K562 (cell line): ENCODE measurements around the gene PBX1. TPM values are rescaled to one million over a fixed set of nuclear protein-coding genes. Genes with fewer than 3 reads are reported as not detected.

Experiments
- ATAC-seq: fragments of 200-7000 bp; cut with Tn5 transposase; 3 replicates; pipeline ENCODE4 v1.9.1; 2020; ENCODE audit warnings: moderate library complexity
- BruUV-seq: library from RNA; stranded (reverse); fragments of 400-500 nt; replicated peaks from 2 replicates; lab custom pipeline; 2021; lab: Mats Ljungman, UMichigan
- CTCF ChIA-PET: fragments of 300-600 bp; formaldehyde crosslinking; extraction: SDS; loops from one replicate; lab custom pipeline; 2021; ENCODE audit warnings: low intra/inter-chr PET ratio; lab: Yijun Ruan, JAX
- POLR2A ChIA-PET: fragments of 300-600, 350-650 bp; sonication (Branson Sonifier 250); formaldehyde crosslinking; extraction: SDS; loops from one replicate; lab custom pipeline; 2021; ENCODE audit warnings: antibody characterized with exemption, inconsistent platforms; lab: Yijun Ruan, JAX
- DNase-seq, 4 experiments: peaks; one replicate each; pipeline versions ENCODE4 v3.0.0 to v3.0.0-alpha.2; 2011 to 2018; ENCODE audit warnings: low spot score in 3 of 4, mixed read lengths in 3 of 4; ENCODE audit errors: extremely low read depth in 1 of 4
- FAIRE-seq: peaks from 2 replicates; lab custom pipeline; 2011; peaks lifted over from hg19 to GRCh38; lab: Jason Lieb, UNC
- H2AFZ ChIP-seq: 2 replicates; pipeline ENCODE4 v1.6.0; 2011; ENCODE audit warnings: low read depth, low read length, control low read depth, inconsistent platforms
- H3K27ac ChIP-seq: fragments of 200-600 bp; 3 replicates; pipeline ENCODE4 v1.8.0; 2011; ENCODE audit warnings: low read depth, mild to moderate bottlenecking, control low read depth, inconsistent platforms, low read length, moderate library complexity, mixed read lengths; ENCODE audit errors: extremely low read depth
- H3K27me3 ChIP-seq, 2 experiments: fragments of 300-600 bp in 1 of 2; 2 replicates in 1 of 2; 3 replicates in 1 of 2; pipeline versions ENCODE4 v1.6.0 to v1.8.0; 2011; ENCODE audit warnings: inconsistent platforms in 2 of 2, low read length in 2 of 2, mild to moderate bottlenecking in 1 of 2, mixed read lengths in 1 of 2, moderate library complexity in 1 of 2; ENCODE audit not compliant: control insufficient read depth in 2 of 2, insufficient read depth in 2 of 2
- H3K36me3 ChIP-seq: fragments of 300-600 bp; 3 replicates; pipeline ENCODE4 v1.8.0; 2011; ENCODE audit warnings: mild to moderate bottlenecking, low read length, inconsistent platforms; ENCODE audit not compliant: control insufficient read depth, insufficient read depth
- H3K4me1 ChIP-seq, 2 experiments: fragments of 200-600 bp in 1 of 2; replicated peaks in 1 of 2; 2 replicates in 1 of 2; 3 replicates in 1 of 2; pipeline versions ENCODE4 v1.5.1 to v1.8.0; 2011; ENCODE audit warnings: inconsistent platforms in 2 of 2, low read length in 2 of 2, mild to moderate bottlenecking in 1 of 2, mixed read lengths in 1 of 2, moderate library complexity in 1 of 2; ENCODE audit not compliant: control insufficient read depth in 2 of 2, insufficient read depth in 2 of 2
- H3K4me2 ChIP-seq: 2 replicates; pipeline ENCODE4 v1.6.1; 2011; ENCODE audit warnings: low read length, control low read depth, inconsistent platforms, mixed read lengths; ENCODE audit not compliant: insufficient read depth
- H3K4me3 ChIP-seq: fragments of 200-600 bp; sonication (generic), shearing (Covaris generic); 2 replicates; pipeline ENCODE4 v1.5.1; 2016; ENCODE audit warnings: control low read depth, inconsistent platforms
- H3K79me2 ChIP-seq: fragments of 200-600 bp; 3 replicates; pipeline ENCODE4 v1.8.0; 2011; ENCODE audit warnings: low read length, inconsistent platforms; ENCODE audit not compliant: control insufficient read depth, insufficient read depth
- H3K9ac ChIP-seq, 2 experiments: 2 replicates each; pipeline versions ENCODE4 v1.6.0 to v1.6.1; 2011; ENCODE audit warnings: low read depth in 2 of 2, low read length in 2 of 2, control low read depth in 1 of 2, inconsistent platforms in 1 of 2, mild to moderate bottlenecking in 1 of 2, mixed read lengths in 1 of 2; ENCODE audit not compliant: insufficient read depth in 1 of 2
- H3K9me1 ChIP-seq: one replicate; pipeline ENCODE4 v1.6.0; 2011; ENCODE audit warnings: inconsistent platforms, mild to moderate bottlenecking, low read length, moderate library complexity; ENCODE audit not compliant: control insufficient read depth, insufficient read depth
- H3K9me3 ChIP-seq: replicated peaks from 2 replicates; pipeline ENCODE4 v1.5.1; 2011; ENCODE audit warnings: low read depth, low read length, inconsistent platforms; ENCODE audit not compliant: control insufficient read depth, insufficient read depth
- H4K20me1 ChIP-seq: replicated peaks from 2 replicates; pipeline ENCODE4 v1.6.1; 2011; ENCODE audit warnings: low read length, inconsistent platforms, mixed read lengths; ENCODE audit not compliant: control insufficient read depth, insufficient read depth
- ASH1L ChIP-seq: fragments of 450-650 bp; IDR thresholded peaks from 2 replicates; pipeline ENCODE4 v1.6.1; 2018; ENCODE audit warnings: borderline replicate concordance, mild to moderate bottlenecking, low read depth; ENCODE audit not compliant: partially characterized antibody
- CBFA2T3 ChIP-seq: fragments of 450-650 bp; IDR thresholded peaks from 2 replicates; pipeline ENCODE4 v1.6.1; 2017
- CBX1 ChIP-seq: sonication (generic); IDR thresholded peaks from 2 replicates; pipeline ENCODE4 v1.6.1; 2016; ENCODE audit warnings: antibody characterized with exemption, low read depth, mild to moderate bottlenecking
- CREB3 ChIP-seq: fragments of 450-650 bp; conservative IDR thresholded peaks from 2 replicates; pipeline ENCODE4 v1.6.1; 2016; ENCODE audit warnings: missing genetic modification characterization, low read depth, mild to moderate bottlenecking, missing compliant biosample characterization, moderate library complexity
- EHMT2 ChIP-seq: fragments of 450-650 bp; IDR thresholded peaks from 2 replicates; pipeline ENCODE4 v1.6.1; 2018; ENCODE audit warnings: antibody characterized with exemption
- HINFP ChIP-seq: fragments of 450-650 bp; conservative IDR thresholded peaks from 2 replicates; pipeline ENCODE4 v1.6.1; 2016; ENCODE audit warnings: missing genetic modification characterization, low read depth, mild to moderate bottlenecking, control low read depth, missing compliant biosample characterization
- MCM7 ChIP-seq, 2 experiments: fragments of 450-650 bp; IDR thresholded peaks; 2 replicates each; pipeline ENCODE4 v1.6.1; 2016 to 2018
- MTA1 ChIP-seq: fragments of 450-650 bp; IDR thresholded peaks from 2 replicates; pipeline ENCODE4 v1.6.1; 2017; ENCODE audit warnings: borderline replicate concordance
- NR2C2 ChIP-seq, 2 experiments: fragments of 200-800 bp in 1 of 2; sonication (Bioruptor generic) in 1 of 2; sonication (generic) in 1 of 2; formaldehyde crosslinking in 1 of 2; IDR thresholded peaks; 2 replicates each; pipeline versions ENCODE4 v1.6.1 to v1.8.0; 2016 to 2022; ENCODE audit warnings: mild to moderate bottlenecking in 1 of 2, missing compliant biosample characterization in 1 of 2, missing genetic modification characterization in 1 of 2, missing genetic modification reagents in 1 of 2
- POLR2G ChIP-seq: fragments of 200-400 bp; formaldehyde crosslinking; IDR thresholded peaks from 2 replicates; pipeline ENCODE4 v1.6.1; 2017; ENCODE audit warnings: low read depth, mild to moderate bottlenecking, antibody characterized with exemption, low read length, moderate library complexity
- STAT6 ChIP-seq: sonication (generic); formaldehyde crosslinking; IDR thresholded peaks from 2 replicates; pipeline ENCODE4 v1.8.1; 2023; ENCODE audit warnings: mild to moderate bottlenecking, missing genetic modification reagents
- TGIF2 ChIP-seq: sonication (generic); formaldehyde crosslinking; IDR thresholded peaks from 2 replicates; pipeline ENCODE4 v1.8.1; 2022; ENCODE audit warnings: mild to moderate bottlenecking, missing genetic modification reagents, moderate library complexity
- ZKSCAN1 ChIP-seq: fragments of 150-350 bp; IDR thresholded peaks from 2 replicates; pipeline ENCODE4 v1.6.1; 2016; ENCODE audit warnings: low read depth, low read length
- ZNF277 ChIP-seq: fragments of 250-450 bp; sonication (Bioruptor Pico); IDR thresholded peaks from 2 replicates; pipeline ENCODE4 v1.8.0; 2022; ENCODE audit warnings: inconsistent platforms, mild to moderate bottlenecking, moderate library complexity, borderline replicate concordance
- WGBS: fragments of 100-300 bp; shearing (Covaris generic); methylation state at CpG from one replicate; pipeline ENCODE4 v1.1.6; 2016; ENCODE audit warnings: low coverage, mixed read lengths; ENCODE audit not compliant: insufficient coverage; ENCODE audit errors: missing lambda C conversion rate; 5-methylcytosine and 5-hydroxymethylcytosine counted together
- in situ Hi-C: fragments of 300-500 bp; cut with MboI; formaldehyde crosslinking; loops from 4 replicates; pipeline ENCODE4 v1.15.0; 2018; ENCODE audit warnings: inconsistent platforms, mixed read lengths
- intact Hi-C: fragments of 100-400 bp; cut with micrococcal nuclease; formaldehyde crosslinking; loops from 2 replicates; pipeline ENCODE4 v1.14.2; 2022
- polyA plus RNA-seq, 8 experiments: library from polyadenylated mRNA; depleted of rRNA in 4 of 8; stranded (reverse) in 5 of 8; unstranded in 3 of 8; fragments of >200 nt; fragmentation: Nextera tagmentation in 2 of 8; fragmentation: Illumina TruSeq in 1 of 8; extraction: Ambion mirVana in 2 of 8; extraction: Trizol in 1 of 8; gene quantifications; 2 replicates each; pipeline versions ENCODE4 v1.2.1 to v1.2.3, GENCODE V29; 2011 to 2014; ENCODE audit warnings: inconsistent platforms in 1 of 8, missing spikeins in 1 of 8
- total RNA-seq, 7 experiments: library from RNA; depleted of rRNA in 6 of 7; stranded (reverse); fragments of >200 nt in 6 of 7; fragmentation: Illumina TruSeq in 2 of 7; extraction: Trizol in 2 of 7; gene quantifications; 2 replicates each; pipeline versions ENCODE4 v1.2.1 to v1.2.3, GENCODE V29; 2011 to 2021; ENCODE audit warnings: low replicate concordance in 1 of 7

Gene PBX1
- total and polyA plus RNA-seq, 9 of the 15 experiments (the other 6 are each of a cell fraction or from before 2014, with no cell fraction given) = 0.03 to 0.62 (median 0.17) TPM

GRCh38 chr1:164578479-164579200 is 19.7 kb downstream of the PBX1 start:
- Histone ChIP-seq H3K4me1 (peaks cover 0 to 5% of the 10 kb centered on the region in 2 experiments; a peak in 1 of 5 replicates), H2AFZ (no peak overlapping the region), H3K9ac (no peak overlapping the region), H3K79me2 (no peaks in the 10 kb centered on the region), H3K27ac (no peak overlapping the region), H3K9me3 (no peaks in the 10 kb centered on the region), H3K27me3 (peaks cover 11 to 15% of the 10 kb centered on the region in 2 experiments; a peak in 4 of 5 replicates), H4K20me1 (no peaks in the 10 kb centered on the region), H3K9me1 (no peaks in the 10 kb centered on the region), H3K36me3 (no peaks in the 10 kb centered on the region), H3K4me2 (no peak overlapping the region), H3K4me3 (no peak overlapping the region)
- no peak for FAIRE-seq
- DNase-seq = no peak
- WGBS = 0% methylated on average over 2 of the region's 4 CpGs
- TF ChIP-seq POLR2G (no peak), ASH1L (no peak), CBX1 (no peak), HINFP (no peak), CBFA2T3 (no peak), STAT6 (CRISPR knock-in tag) (no peak), EHMT2 (no peak), ZNF277 (CRISPR knock-in tag) (no peak), ZKSCAN1 (no peak), MCM7 (IDR thresholded peaks at IDR 0.05) (no peak), NR2C2 (CRISPR knock-in tag; IDR thresholded peaks at IDR 0.05) (no peak), NR2C2 (tag; IDR thresholded peaks at IDR 0.05) (no peak), TGIF2 (CRISPR knock-in tag) (no peak), CREB3 (no peak), MTA1 (no peak)
- ChIA-PET POLR2A (interaction anchor here (0.6 kb wide), 1 partner anchor 1055 kb away, joined by 3 read pairs; no protein-coding TSS in a partner anchor), CTCF (no interaction called here)
- no TSS peak for BruUV-seq
- no peak for ATAC-seq
- intact Hi-C loops (no loop called here), in situ Hi-C loops (no loop called here)
